ENCODE results near the gene SNX5. TPM values are rescaled to one million over a fixed set of nuclear protein-coding genes. Genes with fewer than 3 reads are reported as not detected.
A peak's percentile ranks its signal among the peaks of the same experiment; 100 is the strongest.

SNX5 gene
- total and polyA plus RNA-seq, 2 experiments from 2014 or later: 105 to 144 TPM

DNA sequence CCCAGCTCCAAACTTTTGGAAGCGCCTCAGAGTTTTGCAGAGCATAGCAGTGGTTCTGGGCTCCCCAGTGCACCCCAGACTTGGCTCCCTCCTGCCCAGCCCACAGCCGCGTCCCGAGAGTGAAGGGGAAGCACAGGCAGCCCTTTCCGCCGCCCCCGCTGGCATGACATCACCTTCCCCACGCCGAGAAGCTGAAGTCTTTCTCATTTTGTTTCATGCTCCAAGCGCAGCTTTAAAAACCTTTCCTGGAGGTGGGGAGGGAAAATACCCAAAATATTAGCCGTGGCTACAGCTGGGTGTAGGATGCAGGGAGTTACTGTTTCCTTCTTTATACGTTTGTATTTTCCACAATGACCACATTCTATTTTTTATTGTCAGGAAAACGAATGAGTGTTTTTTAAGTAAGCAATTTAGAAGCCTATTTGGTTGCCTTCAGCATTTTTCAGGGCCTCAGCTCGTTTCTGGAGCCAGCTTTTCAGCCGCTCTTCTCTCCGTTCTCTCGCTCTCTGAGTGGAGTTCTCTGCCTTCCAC is 72.9 kb downstream of the SNX5 start:
- Histone ChIP-seq H3K4me1 (ENCODE audit: low read depth) (peaks cover 8% of the 10 kb centered on the region), H3K4me3 (no peak overlapping the region), H3K36me3 (no peaks in the 10 kb centered on the region), H3K27ac (no peak overlapping the region), H3K27me3 (no peaks in the 10 kb centered on the region), H3K9me3 (ENCODE audit: low read depth) (no peaks in the 10 kb centered on the region)
- DNase-seq (ENCODE audit: low read depth in 1 of 2, low spot score in 1 of 2): peak in 1 of 2 donors; percentile 64
- TF ChIP-seq, protein P1, sequence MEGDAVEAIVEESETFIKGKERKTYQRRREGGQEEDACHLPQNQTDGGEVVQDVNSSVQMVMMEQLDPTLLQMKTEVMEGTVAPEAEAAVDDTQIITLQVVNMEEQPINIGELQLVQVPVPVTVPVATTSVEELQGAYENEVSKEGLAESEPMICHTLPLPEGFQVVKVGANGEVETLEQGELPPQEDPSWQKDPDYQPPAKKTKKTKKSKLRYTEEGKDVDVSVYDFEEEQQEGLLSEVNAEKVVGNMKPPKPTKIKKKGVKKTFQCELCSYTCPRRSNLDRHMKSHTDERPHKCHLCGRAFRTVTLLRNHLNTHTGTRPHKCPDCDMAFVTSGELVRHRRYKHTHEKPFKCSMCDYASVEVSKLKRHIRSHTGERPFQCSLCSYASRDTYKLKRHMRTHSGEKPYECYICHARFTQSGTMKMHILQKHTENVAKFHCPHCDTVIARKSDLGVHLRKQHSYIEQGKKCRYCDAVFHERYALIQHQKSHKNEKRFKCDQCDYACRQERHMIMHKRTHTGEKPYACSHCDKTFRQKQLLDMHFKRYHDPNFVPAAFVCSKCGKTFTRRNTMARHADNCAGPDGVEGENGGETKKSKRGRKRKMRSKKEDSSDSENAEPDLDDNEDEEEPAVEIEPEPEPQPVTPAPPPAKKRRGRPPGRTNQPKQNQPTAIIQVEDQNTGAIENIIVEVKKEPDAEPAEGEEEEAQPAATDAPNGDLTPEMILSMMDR (IDR thresholded peaks at IDR 0.05; ENCODE audit: low read depth, low read length): no peak

DNA sequence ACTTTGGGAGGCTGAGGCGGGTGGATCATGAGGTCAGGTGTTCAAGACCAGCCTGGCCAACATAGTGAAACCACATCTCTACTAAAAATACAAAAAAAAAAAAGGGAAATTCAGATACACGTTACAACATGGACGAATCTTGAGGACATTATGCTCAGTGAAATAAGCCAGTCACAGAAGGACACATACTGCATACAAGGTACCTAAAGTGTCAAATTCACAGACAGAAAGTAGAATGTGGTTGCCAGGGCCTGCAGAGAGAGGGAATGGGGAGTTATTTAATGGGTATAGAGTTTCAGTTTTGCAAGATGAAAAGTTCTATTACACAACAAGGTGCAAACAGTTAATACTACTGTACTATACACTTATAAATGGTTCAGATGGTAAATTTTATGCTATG is 75.1 kb downstream of the SNX5 start:
- no peak overlapping the region for H3K27ac ChIP-seq
- peaks cover 8% of the 10 kb centered on the region for H3K4me1 ChIP-seq (ENCODE audit: low read depth)
- no peaks in the 10 kb centered on the region for H3K9me3 ChIP-seq (ENCODE audit: low read depth)
- no peak for DNase-seq (ENCODE audit: low read depth in 1 of 2, low spot score in 1 of 2)
- TF ChIP-seq, protein P1 (IDR thresholded peaks at IDR 0.05; ENCODE audit: low read depth, low read length): no peak
- H3K36me3 ChIP-seq: no peaks in the 10 kb centered on the region
- no peaks in the 10 kb centered on the region for H3K27me3 ChIP-seq
- no peak overlapping the region for H3K4me3 ChIP-seq

DNA sequence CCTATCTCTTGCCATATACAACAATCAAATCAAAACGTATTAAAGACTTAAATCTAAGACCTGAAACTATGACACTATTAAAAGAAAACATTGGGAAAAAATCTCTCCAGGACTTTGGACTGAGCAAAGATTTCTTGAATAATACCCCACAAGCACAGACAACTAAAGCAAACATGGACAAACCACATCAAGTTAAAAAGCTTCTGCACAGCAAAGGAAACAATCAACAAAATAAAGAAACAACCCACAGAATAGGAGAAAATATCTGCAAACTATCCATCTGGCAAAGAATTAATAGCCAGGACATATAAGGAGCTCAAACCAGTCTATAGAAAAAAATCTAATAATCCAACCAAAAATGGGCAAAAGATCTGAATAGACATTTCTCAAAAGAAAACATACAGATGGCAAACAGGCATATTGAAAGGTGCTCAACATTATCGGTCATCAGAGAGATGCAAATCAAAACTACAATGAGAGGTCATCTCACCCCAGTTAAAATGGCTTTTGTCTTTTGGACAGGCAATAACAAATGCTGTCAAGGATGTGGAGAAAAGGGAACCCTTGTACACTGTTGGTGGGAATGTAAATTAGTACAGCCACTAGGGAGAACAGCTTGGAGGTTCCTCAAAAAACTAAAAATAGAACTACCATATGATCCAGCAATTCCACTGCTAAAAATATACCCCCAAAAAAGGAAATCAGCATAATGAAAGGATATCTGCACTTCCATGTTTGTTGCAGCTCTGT is 76.2 kb downstream of the SNX5 start:
- no peak overlapping the region for H3K27ac ChIP-seq
- peaks cover 8% of the 10 kb centered on the region for H3K4me1 ChIP-seq (ENCODE audit: low read depth)
- TF ChIP-seq, protein P1 (IDR thresholded peaks at IDR 0.05; ENCODE audit: low read depth, low read length): no peak
- DNase-seq (ENCODE audit: low read depth in 1 of 2, low spot score in 1 of 2): no peak
- no peak overlapping the region for H3K4me3 ChIP-seq
- H3K27me3 ChIP-seq: no peaks in the 10 kb centered on the region
- H3K9me3 ChIP-seq (ENCODE audit: low read depth): no peaks in the 10 kb centered on the region
- H3K36me3 ChIP-seq: no peaks in the 10 kb centered on the region

Other genes with a start within 250 kb of the SNX5 start
- 12.3 and 15.9 TPM in 2 replicates for gene MGME1, start 224 bp upstream of the SNX5 start, total RNA-seq
- 27.2 and 34.9 TPM in 2 replicates for gene MGME1, start 224 bp upstream of the SNX5 start, polyA plus RNA-seq
- gene OVOL2, start 89.1 kb upstream of the SNX5 start, total RNA-seq: 0.24 and 0.25 TPM in 2 replicates
- not detected in 2 replicates for gene OVOL2, start 89.1 kb upstream of the SNX5 start, polyA plus RNA-seq
- gene KAT14, start 169.1 kb upstream of the SNX5 start, total RNA-seq: 19.2 and 23.5 TPM in 2 replicates
- 19.8 and 24.7 TPM in 2 replicates for gene KAT14, start 169.1 kb upstream of the SNX5 start, polyA plus RNA-seq
- 18.2 and 18.3 TPM in 2 replicates for gene PET117, start 169.1 kb upstream of the SNX5 start, total RNA-seq
- 25.7 and 27.9 TPM in 2 replicates for gene PET117, start 169.1 kb upstream of the SNX5 start, polyA plus RNA-seq